Loucy (cell line): ENCODE data around the gene KDR.

Experiments used
- EZH2phosphoT487 ChIP-seq: fragments of 200-600 bp; IDR thresholded peaks from 2 replicates; pipeline ENCODE4 v1.6.1; 2018; ENCODE audit warnings: antibody characterized with exemption, mild to moderate bottlenecking, moderate library complexity, borderline replicate concordance
- TF ChIP-seq, protein P1 (sequence below): fragments of 200-600 bp; sonication (generic); conservative IDR thresholded peaks from 2 replicates; pipeline ENCODE4 v1.5.1; 2014; ENCODE audit warnings: mild to moderate bottlenecking, antibody characterized with exemption, low read length

- TF ChIP-seq, protein P1, sequence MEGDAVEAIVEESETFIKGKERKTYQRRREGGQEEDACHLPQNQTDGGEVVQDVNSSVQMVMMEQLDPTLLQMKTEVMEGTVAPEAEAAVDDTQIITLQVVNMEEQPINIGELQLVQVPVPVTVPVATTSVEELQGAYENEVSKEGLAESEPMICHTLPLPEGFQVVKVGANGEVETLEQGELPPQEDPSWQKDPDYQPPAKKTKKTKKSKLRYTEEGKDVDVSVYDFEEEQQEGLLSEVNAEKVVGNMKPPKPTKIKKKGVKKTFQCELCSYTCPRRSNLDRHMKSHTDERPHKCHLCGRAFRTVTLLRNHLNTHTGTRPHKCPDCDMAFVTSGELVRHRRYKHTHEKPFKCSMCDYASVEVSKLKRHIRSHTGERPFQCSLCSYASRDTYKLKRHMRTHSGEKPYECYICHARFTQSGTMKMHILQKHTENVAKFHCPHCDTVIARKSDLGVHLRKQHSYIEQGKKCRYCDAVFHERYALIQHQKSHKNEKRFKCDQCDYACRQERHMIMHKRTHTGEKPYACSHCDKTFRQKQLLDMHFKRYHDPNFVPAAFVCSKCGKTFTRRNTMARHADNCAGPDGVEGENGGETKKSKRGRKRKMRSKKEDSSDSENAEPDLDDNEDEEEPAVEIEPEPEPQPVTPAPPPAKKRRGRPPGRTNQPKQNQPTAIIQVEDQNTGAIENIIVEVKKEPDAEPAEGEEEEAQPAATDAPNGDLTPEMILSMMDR: no peak
- TF ChIP-seq EZH2phosphoT487: no peak
Measured at GRCh38 chr4:55055529-55055928, 69.9 kb downstream of the KDR start.
